Measurements from ENCODE around the gene FAF1. TPM values are rescaled to one million over a fixed set of nuclear protein-coding genes. Genes with fewer than 3 reads are reported as not detected.

FAF1 gene
- total and polyA plus RNA-seq, 2 of the 8 experiments (the other 6 are each of a cell fraction or from before 2014, with no cell fraction given), result 10.8 to 65.9 TPM

- TF ChIP-seq CHD2 (IDR thresholded peaks at IDR 0.05; ENCODE audit: low read length), result no peak
- no peak for TF ChIP-seq RAD21 (IDR thresholded peaks at IDR 0.05 in 1 of 2, conservative IDR thresholded peaks at IDR 0.05 in 1 of 2; ENCODE audit: low read depth in 2 of 2, low read length in 2 of 2)
- no peak for TF ChIP-seq CEBPB (IDR thresholded peaks at IDR 0.05; ENCODE audit: low read depth, low read length)
- TF ChIP-seq JUND (IDR thresholded peaks at IDR 0.05; ENCODE audit: low read length), result no peak
- TF ChIP-seq, protein P1, sequence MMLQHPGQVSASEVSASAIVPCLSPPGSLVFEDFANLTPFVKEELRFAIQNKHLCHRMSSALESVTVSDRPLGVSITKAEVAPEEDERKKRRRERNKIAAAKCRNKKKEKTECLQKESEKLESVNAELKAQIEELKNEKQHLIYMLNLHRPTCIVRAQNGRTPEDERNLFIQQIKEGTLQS (IDR thresholded peaks at IDR 0.05; ENCODE audit: insufficient read depth, low read depth, low read length), result no peak
- TF ChIP-seq KDM1A (IDR thresholded peaks at IDR 0.05; ENCODE audit: borderline replicate concordance, low read length), result no peak
Observed at GRCh38 chr1:50542362-50542761, 417.7 kb downstream of the FAF1 start (continued).

Measured in H1 (cell line).